ENCODE results near the gene POU2F1. TPM values are rescaled to one million over a fixed set of nuclear protein-coding genes. Genes with fewer than 3 reads are reported as not detected.

Gene POU2F1
- total and polyA plus RNA-seq, 2 donors (not counting 3 experiments of a cell fraction or from before 2014, with no cell fraction given) = 6.0 to 12.9 TPM

DNA sequence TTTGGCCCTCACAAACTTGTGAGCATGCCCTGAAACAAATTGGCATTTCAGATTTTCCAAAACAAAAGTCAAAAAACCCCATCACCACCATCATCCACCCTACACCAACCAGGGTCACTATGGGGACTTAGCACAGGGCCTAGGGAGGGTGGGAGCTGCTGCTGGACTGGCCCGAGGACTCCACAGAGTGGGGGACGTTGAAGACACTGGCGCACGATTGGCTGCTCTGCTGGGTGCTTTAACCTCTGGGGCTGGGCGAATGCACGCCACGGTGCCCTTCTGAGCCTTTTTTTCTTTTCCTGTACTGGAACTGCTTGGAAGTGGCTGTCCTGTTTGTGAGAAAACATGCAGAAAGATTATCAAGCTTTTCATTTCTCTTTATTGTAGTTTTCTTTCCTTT lies 204.8 kb downstream of the POU2F1 start:
- Histone ChIP-seq H3K9me1 (replicated peaks; ENCODE audit: control insufficient read depth, extremely low read depth, insufficient read depth, low read length) (no peaks in the 10 kb centered on the region), H4K20me1 (replicated peaks; ENCODE audit: control insufficient read depth, extremely low read depth, insufficient read depth, low read length) (no peaks in the 10 kb centered on the region), H3K4me2 (ENCODE audit: insufficient read depth, low read length) (no peak overlapping the region), H2AFZ (ENCODE audit: low read depth, low read length) (no peak overlapping the region), H3K9ac (replicated peaks; ENCODE audit: extremely low read depth, insufficient read depth, low read length) (no peak overlapping the region), H3K9me3 (replicated peaks; ENCODE audit: control insufficient read depth, insufficient read depth, low read length) (no peaks in the 10 kb centered on the region), H3K4me1 (ENCODE audit: control insufficient read depth, extremely low read depth, insufficient read depth, low read length) (no peaks in the 10 kb centered on the region), H3K79me2 (ENCODE audit: control insufficient read depth, insufficient read depth, low read length) (no peaks in the 10 kb centered on the region), H3K4me3 (replicated peaks in 1 of 3; ENCODE audit: insufficient read depth in 1 of 3, low read depth in 1 of 3, low read length in 3 of 3) (no peak overlapping the region), H3K27me3 (ENCODE audit: control insufficient read depth in 2 of 2, insufficient read depth in 2 of 2, low read length in 2 of 2) (no peaks in the 10 kb centered on the region), H3K36me3 (ENCODE audit: control insufficient read depth in 2 of 2, extremely low read depth in 1 of 2, insufficient read depth in 2 of 2, low read length in 2 of 2) (no peaks in the 10 kb centered on the region), H3K27ac (ENCODE audit: insufficient read depth, low read depth, low read length) (no peak overlapping the region)
- no peak for TF ChIP-seq POLR2AphosphoS5 (IDR thresholded peaks at IDR 0.05; ENCODE audit: insufficient read depth, low read depth, low read length)
- TF ChIP-seq CTCF (IDR thresholded peaks at IDR 0.05; ENCODE audit: extremely low read depth in 1 of 2, insufficient read depth in 1 of 2, low read depth in 1 of 2, low read length in 2 of 2) = no peak
- TF ChIP-seq, protein P1, sequence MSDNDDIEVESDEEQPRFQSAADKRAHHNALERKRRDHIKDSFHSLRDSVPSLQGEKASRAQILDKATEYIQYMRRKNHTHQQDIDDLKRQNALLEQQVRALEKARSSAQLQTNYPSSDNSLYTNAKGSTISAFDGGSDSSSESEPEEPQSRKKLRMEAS (IDR thresholded peaks at IDR 0.05; ENCODE audit: insufficient read depth, insufficient read length) = no peak
- no peak for TF ChIP-seq POLR2A (IDR thresholded peaks at IDR 0.05; ENCODE audit: low read depth, low read length)
- no peak for TF ChIP-seq EZH2 (IDR thresholded peaks at IDR 0.05; ENCODE audit: borderline replicate concordance, low read depth, low read length, severe bottlenecking)
- no peak for TF ChIP-seq MYC (IDR thresholded peaks at IDR 0.05; ENCODE audit: low read depth, low read length)
- TF ChIP-seq FOS (IDR thresholded peaks at IDR 0.05; ENCODE audit: borderline replicate concordance, insufficient read depth, low read length) = no peak
- no peak for TF ChIP-seq GATA2 (IDR thresholded peaks at IDR 0.05; ENCODE audit: insufficient read depth, insufficient read length, low read depth, low read length)
- no peak for TF ChIP-seq JUN (IDR thresholded peaks at IDR 0.05; ENCODE audit: borderline replicate concordance, insufficient read depth, insufficient read length, low read depth)
- FAIRE-seq (no peak), DNase-seq (ENCODE audit: low read depth, low spot score) (no peak)
- dilution Hi-C loops (cut with MboI; ENCODE audit: extremely low pct_ligation_motif_present, low sequenced_read_pairs) = no loop called here
- ChIA-PET CTCF (interaction anchor here (0.9 to 1.7 kb wide), 2 partner anchors 8 to 158 kb away, joined by 4 to 6 read pairs; no protein-coding TSS in a partner anchor), POLR2A (no interaction called here)
- intact Hi-C loops (cut with micrococcal nuclease) = no loop called here
- no TSS peak for BruUV-seq (replicated peaks)
